HUES48 (cell line): ENCODE data around the gene GLG1.
"Not testable (repeated sequence)": the region's sequence is repeated elsewhere in the genome, so short reads cannot be mapped to it uniquely, and the experiment has no call there.

Source experiments
- H3K27ac ChIP-seq: one replicate; pipeline ENCODE4 v1.7.0; 2013; ENCODE audit warnings: low read depth, low read length, inconsistent platforms
- H3K27me3 ChIP-seq: 2 replicates; pipeline ENCODE4 v1.6.1; 2013; ENCODE audit warnings: mild to moderate bottlenecking, low read length; ENCODE audit not compliant: control insufficient read depth, insufficient read depth
- H3K36me3 ChIP-seq: 2 replicates; pipeline ENCODE4 v1.6.1; 2013; ENCODE audit warnings: low read length; ENCODE audit not compliant: control insufficient read depth, insufficient read depth
- H3K4me1 ChIP-seq: 2 replicates; pipeline ENCODE4 v1.6.1; 2013; ENCODE audit warnings: mild to moderate bottlenecking, low read length; ENCODE audit not compliant: control insufficient read depth, insufficient read depth
- H3K4me3 ChIP-seq: 2 replicates; pipeline ENCODE4 v1.5.1; 2013; ENCODE audit warnings: mild to moderate bottlenecking, low read depth, low read length
- H3K9ac ChIP-seq: 2 replicates; pipeline ENCODE4 v1.6.1; 2013; ENCODE audit warnings: mild to moderate bottlenecking, low read depth, low read length, moderate library complexity
- H3K9me3 ChIP-seq: 2 replicates; pipeline ENCODE4 v1.6.1; 2013; ENCODE audit warnings: low read length; ENCODE audit not compliant: control insufficient read depth, insufficient read depth

GLG1 gene

GRCh38 chr16:74455619-74456289 is 151.2 kb downstream of the GLG1 start:
- H3K4me3 ChIP-seq = no peak overlapping the region
- H3K9ac ChIP-seq = no peak overlapping the region
- peaks cover 89% of the 10 kb centered on the region for H3K36me3 ChIP-seq
- no peak overlapping the region for H3K27ac ChIP-seq
- no peaks in the 10 kb centered on the region for H3K27me3 ChIP-seq
- no peaks in the 10 kb centered on the region for H3K9me3 ChIP-seq
- H3K4me1 ChIP-seq = no peaks in the 10 kb centered on the region

- Histone ChIP-seq H3K9me3 (no peaks in the 10 kb centered on the region), H3K27me3 (no peaks in the 10 kb centered on the region), H3K27ac (no peak overlapping the region), H3K9ac (no peak overlapping the region), H3K4me1 (no peaks in the 10 kb centered on the region), H3K36me3 (peaks cover 86% of the 10 kb centered on the region), H3K4me3 (no peak overlapping the region)
Observed at GRCh38 chr16:74455213-74455612, 151.7 kb downstream of the GLG1 start.

GRCh38 chr16:74451951-74452758 is 154.8 kb downstream of the GLG1 start:
- H3K27me3 ChIP-seq = no peaks in the 10 kb centered on the region
- no peaks in the 10 kb centered on the region for H3K4me1 ChIP-seq
- no peak overlapping the region for H3K9ac ChIP-seq
- H3K9me3 ChIP-seq = no peaks in the 10 kb centered on the region
- no peak overlapping the region for H3K4me3 ChIP-seq
- H3K36me3 ChIP-seq = peaks cover 81% of the 10 kb centered on the region
- no peak overlapping the region for H3K27ac ChIP-seq

GRCh38 chr16:74450967-74451760 is 155.8 kb downstream of the GLG1 start:
- no peaks in the 10 kb centered on the region for H3K4me1 ChIP-seq
- no peaks in the 10 kb centered on the region for H3K9me3 ChIP-seq
- no peaks in the 10 kb centered on the region for H3K27me3 ChIP-seq
- H3K4me3 ChIP-seq = no peak overlapping the region
- H3K9ac ChIP-seq = no peak overlapping the region
- H3K27ac ChIP-seq = no peak overlapping the region
- peaks cover 77% of the 10 kb centered on the region for H3K36me3 ChIP-seq

- H3K9ac ChIP-seq = no peak overlapping the region
- H3K27me3 ChIP-seq = no peaks in the 10 kb centered on the region
- H3K4me1 ChIP-seq = no peaks in the 10 kb centered on the region
- H3K36me3 ChIP-seq = peaks cover 68% of the 10 kb centered on the region
- H3K27ac ChIP-seq = no peak overlapping the region
- no peaks in the 10 kb centered on the region for H3K9me3 ChIP-seq
- no peak overlapping the region for H3K4me3 ChIP-seq
Observed at GRCh38 chr16:74450236-74450635, 156.7 kb downstream of the GLG1 start.

- Histone ChIP-seq H3K27ac (no peak overlapping the region), H3K27me3 (no peaks in the 10 kb centered on the region), H3K4me1 (no peaks in the 10 kb centered on the region), H3K36me3 (peaks cover 61% of the 10 kb centered on the region), H3K9ac (no peak overlapping the region), H3K9me3 (no peaks in the 10 kb centered on the region), H3K4me3 (no peak overlapping the region)
Observed at GRCh38 chr16:74449470-74449869, 157.4 kb downstream of the GLG1 start.

- Histone ChIP-seq H3K4me1 (no peaks in the 10 kb centered on the region), H3K9ac (no peak overlapping the region), H3K27ac (no peak overlapping the region), H3K9me3 (no peaks in the 10 kb centered on the region), H3K36me3 (peaks cover 61% of the 10 kb centered on the region), H3K4me3 (no peak overlapping the region), H3K27me3 (no peaks in the 10 kb centered on the region)
Observed at GRCh38 chr16:74448990-74449389, 157.9 kb downstream of the GLG1 start.

GRCh38 chr16:74447578-74447977 is 159.3 kb downstream of the GLG1 start:
- Histone ChIP-seq H3K4me3 (no peak overlapping the region), H3K9me3 (no peaks in the 10 kb centered on the region), H3K27me3 (no peaks in the 10 kb centered on the region), H3K4me1 (no peaks in the 10 kb centered on the region), H3K27ac (no peak overlapping the region), H3K9ac (no peak overlapping the region), H3K36me3 (peaks cover 49% of the 10 kb centered on the region)

GRCh38 chr16:74446866-74447265 is 160.0 kb downstream of the GLG1 start:
- Histone ChIP-seq H3K4me3 (no peak overlapping the region), H3K9ac (no peak overlapping the region), H3K9me3 (no peaks in the 10 kb centered on the region), H3K4me1 (no peaks in the 10 kb centered on the region), H3K36me3 (peaks cover 47% of the 10 kb centered on the region), H3K27me3 (no peaks in the 10 kb centered on the region), H3K27ac (no peak overlapping the region)

GRCh38 chr16:74443624-74444346 is 163.1 kb downstream of the GLG1 start:
- H3K27me3 ChIP-seq, H3K4me3 ChIP-seq, H3K4me1 ChIP-seq, H3K27ac ChIP-seq, H3K9me3 ChIP-seq, H3K9ac ChIP-seq: not testable (repeated sequence)
- peaks cover 26% of the 10 kb centered on the region for H3K36me3 ChIP-seq
